Measurements from ENCODE around the gene ERC2. TPM values are rescaled to one million over a fixed set of nuclear protein-coding genes. Genes with fewer than 3 reads are reported as not detected.

ERC2 gene
- total RNA-seq, 2 experiments from 2014 or later: not detected

DNA sequence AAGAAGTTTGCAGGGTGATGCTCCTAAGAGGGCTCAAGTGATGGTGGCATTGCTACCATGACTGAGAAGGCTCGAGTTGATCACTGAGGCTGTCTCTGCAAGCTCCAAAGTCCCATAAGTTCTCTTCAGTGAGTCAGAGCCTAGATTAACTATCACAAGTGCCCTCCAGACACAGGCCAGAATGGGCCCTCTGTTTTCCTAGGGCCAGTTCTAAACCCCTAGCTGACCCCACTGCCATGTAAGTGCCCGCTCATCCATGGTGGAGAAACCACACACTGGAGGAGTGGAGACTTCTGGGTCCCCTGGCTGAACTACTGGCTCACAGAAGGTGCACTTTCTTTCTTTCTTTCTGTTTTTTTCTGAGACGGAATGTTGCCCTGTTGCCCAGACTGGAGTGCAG, 893.6 kb downstream of the ERC2 start:
- CTCF ChIA-PET (ENCODE audit: unreplicated experiment): no interaction called here
- no peaks in the 10 kb centered on the region for H3K4me1 ChIP-seq (ENCODE audit: insufficient read depth, low read length, poor library complexity, severe bottlenecking)
- H3K9me2 ChIP-seq (ENCODE audit: insufficient read depth, low read length): no peaks in the 10 kb centered on the region

DNA sequence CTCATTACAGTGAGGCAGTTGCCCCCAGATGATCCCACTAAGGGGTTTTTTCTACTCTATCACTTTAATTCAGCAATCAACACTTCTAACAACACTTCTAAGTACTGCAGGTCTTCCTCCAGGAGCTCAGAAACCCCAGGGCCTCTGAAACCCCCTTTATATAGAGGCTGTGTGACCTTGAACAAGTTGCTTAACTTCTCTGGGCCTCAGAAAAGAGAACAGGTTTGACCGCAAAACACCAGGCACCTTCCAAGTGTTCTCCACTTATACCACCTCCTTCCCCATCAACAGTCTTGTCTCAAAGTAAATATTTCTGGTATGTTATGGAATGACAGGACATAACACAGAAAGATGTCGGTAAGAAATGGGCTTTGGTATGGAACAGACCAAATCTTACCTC, 895.5 kb downstream of the ERC2 start:
- Histone ChIP-seq H3K9me3 (ENCODE audit: low read length) (no peaks in the 10 kb centered on the region), H3K4me2 (ENCODE audit: low read length) (no peak overlapping the region), H4K20me1 (ENCODE audit: insufficient read depth, low read length) (no peaks in the 10 kb centered on the region), H3K9me2 (ENCODE audit: insufficient read depth, low read length) (no peaks in the 10 kb centered on the region), H3K36me3 (ENCODE audit: insufficient read depth, low read length) (no peaks in the 10 kb centered on the region), H3K79me2 (ENCODE audit: insufficient read depth, low read depth, low read length) (no peaks in the 10 kb centered on the region), H2AFZ (ENCODE audit: low read length) (no peak overlapping the region), H3K4me3 (ENCODE audit: low read depth, low read length, poor library complexity, severe bottlenecking) (no peak overlapping the region), H3K4me1 (ENCODE audit: insufficient read depth, low read length, poor library complexity, severe bottlenecking) (no peaks in the 10 kb centered on the region), H3K27ac (ENCODE audit: low read depth, low read length, poor library complexity, severe bottlenecking) (no peak overlapping the region)
- ChIA-PET CTCF (ENCODE audit: unreplicated experiment) (no interaction called here), POLR2A (no interaction called here)
- TF ChIP-seq EZH2phosphoT487 (IDR thresholded peaks at IDR 0.05; ENCODE audit: borderline replicate concordance, low read depth, low read length): no peak
- TF ChIP-seq, protein P1, sequence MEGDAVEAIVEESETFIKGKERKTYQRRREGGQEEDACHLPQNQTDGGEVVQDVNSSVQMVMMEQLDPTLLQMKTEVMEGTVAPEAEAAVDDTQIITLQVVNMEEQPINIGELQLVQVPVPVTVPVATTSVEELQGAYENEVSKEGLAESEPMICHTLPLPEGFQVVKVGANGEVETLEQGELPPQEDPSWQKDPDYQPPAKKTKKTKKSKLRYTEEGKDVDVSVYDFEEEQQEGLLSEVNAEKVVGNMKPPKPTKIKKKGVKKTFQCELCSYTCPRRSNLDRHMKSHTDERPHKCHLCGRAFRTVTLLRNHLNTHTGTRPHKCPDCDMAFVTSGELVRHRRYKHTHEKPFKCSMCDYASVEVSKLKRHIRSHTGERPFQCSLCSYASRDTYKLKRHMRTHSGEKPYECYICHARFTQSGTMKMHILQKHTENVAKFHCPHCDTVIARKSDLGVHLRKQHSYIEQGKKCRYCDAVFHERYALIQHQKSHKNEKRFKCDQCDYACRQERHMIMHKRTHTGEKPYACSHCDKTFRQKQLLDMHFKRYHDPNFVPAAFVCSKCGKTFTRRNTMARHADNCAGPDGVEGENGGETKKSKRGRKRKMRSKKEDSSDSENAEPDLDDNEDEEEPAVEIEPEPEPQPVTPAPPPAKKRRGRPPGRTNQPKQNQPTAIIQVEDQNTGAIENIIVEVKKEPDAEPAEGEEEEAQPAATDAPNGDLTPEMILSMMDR (conservative IDR thresholded peaks at IDR 0.05; ENCODE audit: low read length): no peak
- intact Hi-C loops (cut with micrococcal nuclease; ENCODE audit: unreplicated experiment): no loop called here
- BruUV-seq (replicated peaks): no TSS peak
- no peak for DNase-seq (ENCODE audit: low spot score)

More for the DNA sequence above, 893.6 kb downstream of the ERC2 start:
- intact Hi-C loops (cut with micrococcal nuclease; ENCODE audit: unreplicated experiment): no loop called here
- POLR2A ChIA-PET: interaction anchor here (1.4 kb wide), 1 partner anchor 36 kb away, joined by 3 read pairs; no protein-coding TSS in a partner anchor
- Histone ChIP-seq H3K36me3 (ENCODE audit: insufficient read depth, low read length) (no peaks in the 10 kb centered on the region), H3K79me2 (ENCODE audit: insufficient read depth, low read depth, low read length) (no peaks in the 10 kb centered on the region), H2AFZ (ENCODE audit: low read length) (no peak overlapping the region), H3K9me3 (ENCODE audit: low read length) (no peaks in the 10 kb centered on the region), H4K20me1 (ENCODE audit: insufficient read depth, low read length) (no peaks in the 10 kb centered on the region), H3K27ac (ENCODE audit: low read depth, low read length, poor library complexity, severe bottlenecking) (no peak overlapping the region), H3K4me2 (ENCODE audit: low read length) (no peak overlapping the region), H3K4me3 (ENCODE audit: low read depth, low read length, poor library complexity, severe bottlenecking) (no peak overlapping the region)
- no peak for DNase-seq (ENCODE audit: low spot score)
- no peak for TF ChIP-seq EZH2phosphoT487 (IDR thresholded peaks at IDR 0.05; ENCODE audit: borderline replicate concordance, low read depth, low read length)
- TF ChIP-seq, protein P1 (conservative IDR thresholded peaks at IDR 0.05; ENCODE audit: low read length): no peak
- no TSS peak for BruUV-seq (replicated peaks)

DNA sequence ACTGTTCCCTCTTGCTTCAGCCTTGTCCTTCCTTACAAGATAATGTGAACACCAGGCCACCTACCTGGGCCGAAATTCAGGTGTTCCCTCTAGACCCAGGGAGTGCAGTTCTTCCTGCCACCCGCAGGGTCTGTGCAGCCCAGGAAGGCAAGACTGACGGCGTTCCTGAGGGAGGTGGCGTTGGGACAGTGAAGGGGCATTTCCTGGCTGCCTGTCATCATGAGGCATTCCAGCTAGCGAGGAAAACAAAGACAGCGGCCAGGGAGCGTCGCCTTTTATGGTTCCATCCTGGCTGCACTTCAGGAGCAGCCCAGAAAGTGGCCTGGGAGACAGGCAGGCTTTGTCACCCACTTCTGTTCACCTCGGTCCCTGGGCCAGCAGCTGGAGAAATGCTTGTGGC, 896.4 kb downstream of the ERC2 start:
- intact Hi-C loops (cut with micrococcal nuclease; ENCODE audit: unreplicated experiment): no loop called here
- BruUV-seq (replicated peaks): no TSS peak

More for the DNA sequence above, 896.4 kb downstream of the ERC2 start:
- ChIA-PET CTCF (ENCODE audit: unreplicated experiment) (no interaction called here), POLR2A (no interaction called here)
- TF ChIP-seq, protein P1 (conservative IDR thresholded peaks at IDR 0.05; ENCODE audit: low read length): no peak
- TF ChIP-seq EZH2phosphoT487 (IDR thresholded peaks at IDR 0.05; ENCODE audit: borderline replicate concordance, low read depth, low read length): no peak
- DNase-seq (ENCODE audit: low spot score): no peak
- Histone ChIP-seq H3K4me2 (ENCODE audit: low read length) (no peak overlapping the region), H3K4me1 (ENCODE audit: insufficient read depth, low read length, poor library complexity, severe bottlenecking) (no peaks in the 10 kb centered on the region), H4K20me1 (ENCODE audit: insufficient read depth, low read length) (no peaks in the 10 kb centered on the region), H2AFZ (ENCODE audit: low read length) (no peak overlapping the region), H3K79me2 (ENCODE audit: insufficient read depth, low read depth, low read length) (no peaks in the 10 kb centered on the region), H3K36me3 (ENCODE audit: insufficient read depth, low read length) (no peaks in the 10 kb centered on the region), H3K27ac (ENCODE audit: low read depth, low read length, poor library complexity, severe bottlenecking) (no peak overlapping the region), H3K9me2 (ENCODE audit: insufficient read depth, low read length) (no peaks in the 10 kb centered on the region), H3K9me3 (ENCODE audit: low read length) (no peaks in the 10 kb centered on the region), H3K4me3 (ENCODE audit: low read depth, low read length, poor library complexity, severe bottlenecking) (no peak overlapping the region)

Measured in OCI-LY7 (cell line).